ENCODE data around the gene RSPRY1.
"Not testable (repeated sequence)": the region's sequence is repeated elsewhere in the genome, so short reads cannot be mapped to it uniquely, and the experiment has no call there.

Gene RSPRY1

GRCh38 chr16:57186872-57187854, 1.0 kb downstream of the RSPRY1 start:
- DNase-seq (ENCODE audit: low read depth) = no peak

GRCh38 chr16:57187902-57188710, 2.0 kb downstream of the RSPRY1 start:
- DNase-seq (ENCODE audit: low read depth) = not testable (repeated sequence)

- DNase-seq (ENCODE audit: low read depth) = no peak
Observed at GRCh38 chr16:57188711-57189002, 2.5 kb downstream of the RSPRY1 start.

GRCh38 chr16:57189527-57189926, 3.4 kb downstream of the RSPRY1 start:
- not testable (repeated sequence) for DNase-seq (ENCODE audit: low read depth)

GRCh38 chr16:57190136-57190535, 4.0 kb downstream of the RSPRY1 start:
- no peak for DNase-seq (ENCODE audit: low read depth)

GRCh38 chr16:57191056-57191571, 5.0 kb downstream of the RSPRY1 start:
- DNase-seq (ENCODE audit: low read depth) = no peak

GRCh38 chr16:57192146-57192545, 6.0 kb downstream of the RSPRY1 start:
- DNase-seq (ENCODE audit: low read depth) = no peak

- no peak for DNase-seq (ENCODE audit: low read depth)
Observed at GRCh38 chr16:57192720-57193486, 6.8 kb downstream of the RSPRY1 start.

GRCh38 chr16:57194512-57194911, 8.4 kb downstream of the RSPRY1 start:
- no peak for DNase-seq (ENCODE audit: low read depth)

GRCh38 chr16:57196286-57196685, 10.2 kb downstream of the RSPRY1 start:
- no peak for DNase-seq (ENCODE audit: low read depth)

GRCh38 chr16:57196753-57197152, 10.6 kb downstream of the RSPRY1 start:
- no peak for DNase-seq (ENCODE audit: low read depth)

- not testable (repeated sequence) for DNase-seq (ENCODE audit: low read depth)
Observed at GRCh38 chr16:57200321-57200720, 14.2 kb downstream of the RSPRY1 start.

- not testable (repeated sequence) for DNase-seq (ENCODE audit: low read depth)
Observed at GRCh38 chr16:57200926-57201325, 14.8 kb downstream of the RSPRY1 start.

- no peak for DNase-seq (ENCODE audit: low read depth)
Observed at GRCh38 chr16:57202095-57202886, 16.2 kb downstream of the RSPRY1 start.

- DNase-seq (ENCODE audit: low read depth) = no peak
Observed at GRCh38 chr16:57203451-57203850, 17.3 kb downstream of the RSPRY1 start.

GRCh38 chr16:57204675-57205074, 18.5 kb downstream of the RSPRY1 start:
- no peak for DNase-seq (ENCODE audit: low read depth)

- no peak for DNase-seq (ENCODE audit: low read depth)
Observed at GRCh38 chr16:57208926-57209325, 22.8 kb downstream of the RSPRY1 start.

GRCh38 chr16:57209780-57210179, 23.7 kb downstream of the RSPRY1 start:
- no peak for DNase-seq (ENCODE audit: low read depth)

- DNase-seq (ENCODE audit: low read depth) = no peak
Observed at GRCh38 chr16:57213462-57213861, 27.3 kb downstream of the RSPRY1 start.

GRCh38 chr16:57216968-57217367, 30.8 kb downstream of the RSPRY1 start:
- no peak for DNase-seq (ENCODE audit: low read depth)

GRCh38 chr16:57223057-57223456, 36.9 kb downstream of the RSPRY1 start:
- no peak for DNase-seq (ENCODE audit: low read depth)
